GM18867 (cell line): ENCODE data around the gene KMT2B.
A peak's percentile ranks its signal among the peaks of the same experiment; 100 is the strongest.
"Not testable (repeated sequence)": the region's sequence is repeated elsewhere in the genome, so short reads cannot be mapped to it uniquely, and the experiment has no call there.

ENCODE experiments used
- ATAC-seq: cut with Tn5 transposase; IDR thresholded peaks from one replicate; pipeline ENCODE4 v1.9.1; 2021; ENCODE audit warnings: mild to moderate bottlenecking, moderate library complexity; ENCODE audit not compliant: unreplicated experiment

The KMT2B gene, protein sequence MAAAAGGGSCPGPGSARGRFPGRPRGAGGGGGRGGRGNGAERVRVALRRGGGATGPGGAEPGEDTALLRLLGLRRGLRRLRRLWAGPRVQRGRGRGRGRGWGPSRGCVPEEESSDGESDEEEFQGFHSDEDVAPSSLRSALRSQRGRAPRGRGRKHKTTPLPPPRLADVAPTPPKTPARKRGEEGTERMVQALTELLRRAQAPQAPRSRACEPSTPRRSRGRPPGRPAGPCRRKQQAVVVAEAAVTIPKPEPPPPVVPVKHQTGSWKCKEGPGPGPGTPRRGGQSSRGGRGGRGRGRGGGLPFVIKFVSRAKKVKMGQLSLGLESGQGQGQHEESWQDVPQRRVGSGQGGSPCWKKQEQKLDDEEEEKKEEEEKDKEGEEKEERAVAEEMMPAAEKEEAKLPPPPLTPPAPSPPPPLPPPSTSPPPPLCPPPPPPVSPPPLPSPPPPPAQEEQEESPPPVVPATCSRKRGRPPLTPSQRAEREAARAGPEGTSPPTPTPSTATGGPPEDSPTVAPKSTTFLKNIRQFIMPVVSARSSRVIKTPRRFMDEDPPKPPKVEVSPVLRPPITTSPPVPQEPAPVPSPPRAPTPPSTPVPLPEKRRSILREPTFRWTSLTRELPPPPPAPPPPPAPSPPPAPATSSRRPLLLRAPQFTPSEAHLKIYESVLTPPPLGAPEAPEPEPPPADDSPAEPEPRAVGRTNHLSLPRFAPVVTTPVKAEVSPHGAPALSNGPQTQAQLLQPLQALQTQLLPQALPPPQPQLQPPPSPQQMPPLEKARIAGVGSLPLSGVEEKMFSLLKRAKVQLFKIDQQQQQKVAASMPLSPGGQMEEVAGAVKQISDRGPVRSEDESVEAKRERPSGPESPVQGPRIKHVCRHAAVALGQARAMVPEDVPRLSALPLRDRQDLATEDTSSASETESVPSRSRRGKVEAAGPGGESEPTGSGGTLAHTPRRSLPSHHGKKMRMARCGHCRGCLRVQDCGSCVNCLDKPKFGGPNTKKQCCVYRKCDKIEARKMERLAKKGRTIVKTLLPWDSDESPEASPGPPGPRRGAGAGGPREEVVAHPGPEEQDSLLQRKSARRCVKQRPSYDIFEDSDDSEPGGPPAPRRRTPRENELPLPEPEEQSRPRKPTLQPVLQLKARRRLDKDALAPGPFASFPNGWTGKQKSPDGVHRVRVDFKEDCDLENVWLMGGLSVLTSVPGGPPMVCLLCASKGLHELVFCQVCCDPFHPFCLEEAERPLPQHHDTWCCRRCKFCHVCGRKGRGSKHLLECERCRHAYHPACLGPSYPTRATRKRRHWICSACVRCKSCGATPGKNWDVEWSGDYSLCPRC (N-terminal part only)

DNA sequence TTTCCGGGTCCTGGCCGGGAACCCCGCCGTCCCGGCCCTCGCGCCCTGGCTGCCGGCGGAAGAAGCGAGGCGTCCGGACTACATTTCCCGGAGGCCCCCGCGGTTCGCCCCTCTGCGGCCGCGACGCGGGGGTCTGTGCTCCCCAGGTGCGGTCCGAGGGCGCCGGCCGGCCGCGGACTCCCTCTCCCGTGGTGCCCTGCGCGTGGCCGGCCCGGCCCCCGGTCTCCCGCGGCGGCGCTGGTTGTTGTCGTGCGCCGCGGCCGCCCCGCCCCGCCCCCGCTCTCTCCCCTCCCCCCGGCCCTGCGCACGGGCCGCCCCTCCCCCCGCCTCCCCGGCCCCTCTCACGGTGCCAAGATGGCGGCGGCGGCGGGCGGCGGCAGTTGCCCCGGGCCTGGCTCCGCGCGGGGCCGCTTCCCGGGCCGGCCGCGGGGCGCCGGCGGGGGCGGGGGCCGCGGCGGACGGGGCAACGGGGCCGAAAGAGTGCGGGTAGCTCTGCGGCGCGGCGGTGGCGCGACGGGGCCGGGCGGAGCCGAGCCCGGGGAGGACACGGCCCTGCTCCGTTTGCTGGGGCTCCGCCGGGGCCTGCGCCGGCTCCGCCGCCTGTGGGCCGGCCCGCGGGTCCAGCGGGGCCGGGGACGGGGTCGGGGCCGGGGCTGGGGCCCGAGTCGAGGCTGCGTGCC is at the start of gene KMT2B:
Gene KMT2B, plus strand, starts transcription at position 339 of the 680 bp plus-strand sequence. Its CDS starts 16 bp downstream, at position 355.
- ATAC-seq = no peak

DNA sequence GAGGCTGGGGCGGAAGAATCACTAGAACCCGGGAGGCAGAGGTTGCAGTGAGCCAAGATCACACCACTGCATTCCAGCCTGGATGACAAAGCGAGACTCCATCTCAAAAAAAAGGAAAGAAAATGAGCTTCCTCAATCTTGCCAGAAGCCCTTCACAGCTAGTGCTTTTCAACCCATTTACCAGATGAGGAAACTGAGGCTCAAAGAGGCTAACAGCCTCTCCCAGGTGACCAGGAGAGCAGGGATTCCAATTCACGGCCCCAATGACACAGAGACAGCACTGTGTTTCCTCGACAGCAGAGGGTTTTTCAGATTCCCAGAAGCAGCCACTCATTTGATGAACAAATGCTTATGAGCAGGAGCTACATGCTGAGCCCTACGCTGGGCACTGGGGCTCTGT is 48.2 kb upstream of the KMT2B start:
- no peak for ATAC-seq

- no peak for ATAC-seq
These were observed 47.8 kb upstream of the KMT2B start for GRCh38 chr19:35669974-35670373.

DNA sequence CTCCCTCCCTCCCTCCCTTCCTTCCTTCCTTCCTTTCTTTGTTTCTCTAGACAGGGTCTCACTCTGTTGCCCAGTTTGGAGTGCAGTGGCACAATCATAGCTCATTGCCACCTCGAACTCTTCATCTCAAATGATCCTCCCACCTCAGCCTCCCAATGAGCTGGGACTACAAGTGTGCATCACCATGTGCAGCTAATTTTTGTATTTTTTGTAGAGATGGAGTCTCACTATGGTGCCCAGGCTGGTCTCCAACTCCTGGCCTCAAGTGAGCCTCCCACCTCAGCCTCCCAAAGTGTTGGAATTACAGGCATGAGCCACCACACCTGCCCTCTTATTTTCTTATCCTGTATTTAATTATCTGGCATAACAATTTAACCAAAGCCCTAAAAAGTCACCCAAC is 47.1 kb upstream of the KMT2B start:
- ATAC-seq = no peak

- ATAC-seq = no peak
These were observed 46.0 kb upstream of the KMT2B start for GRCh38 chr19:35671818-35672217.

- no peak for ATAC-seq
These were observed 44.5 kb upstream of the KMT2B start for GRCh38 chr19:35673121-35673804.

DNA sequence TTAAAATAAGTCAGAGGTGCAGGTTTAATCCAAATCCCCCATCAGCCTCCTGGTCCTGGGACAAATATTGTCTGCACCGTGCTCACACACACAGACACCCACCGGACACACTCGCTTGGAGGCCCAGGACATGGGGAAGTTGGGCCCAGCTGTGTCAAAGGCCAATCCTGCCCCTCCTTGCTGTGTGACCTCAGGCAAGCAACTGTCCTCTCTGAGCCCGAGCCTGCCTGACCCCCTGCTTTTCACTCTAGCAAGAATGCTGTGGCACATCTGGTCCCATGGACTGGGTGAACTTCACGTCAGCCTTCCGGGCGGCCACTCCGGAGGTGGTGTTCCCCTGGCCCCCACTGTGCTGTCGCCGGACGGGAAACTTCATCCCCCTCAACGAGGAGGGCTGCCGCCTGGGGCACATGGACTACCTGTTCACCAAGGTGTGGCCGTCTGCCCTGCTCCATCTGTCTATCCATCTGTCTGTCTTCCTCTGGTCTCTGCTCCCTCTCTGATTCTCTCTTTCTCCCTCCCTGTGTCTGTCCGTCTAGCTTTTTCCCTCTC is 42.1 kb upstream of the KMT2B start:
- ATAC-seq = no peak

GRCh38 chr19:35689836-35690235 is 28.0 kb upstream of the KMT2B start:
- no peak for ATAC-seq

- not testable (repeated sequence) for ATAC-seq
These were observed 26.7 kb upstream of the KMT2B start for GRCh38 chr19:35691106-35691505.

DNA sequence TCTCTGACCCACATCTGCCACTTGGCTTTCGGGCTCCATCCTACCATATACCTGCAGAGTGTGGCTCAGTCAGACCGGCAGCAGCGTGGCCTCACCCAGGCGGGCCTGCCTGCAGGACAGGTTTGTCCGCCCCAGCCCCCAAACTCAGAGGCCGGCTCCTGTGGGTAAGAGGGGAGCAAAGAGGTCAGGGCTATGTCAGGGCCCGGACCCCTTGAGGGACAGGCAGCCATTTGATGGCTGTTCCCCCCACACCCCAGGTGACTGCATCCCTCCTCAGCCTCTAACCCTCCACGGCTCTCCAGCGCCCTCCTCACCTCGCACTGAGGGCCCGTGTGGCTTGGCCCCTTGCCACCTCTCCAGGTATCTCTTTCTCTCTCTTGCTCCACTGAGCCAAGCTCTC is 25.8 kb upstream of the KMT2B start:
- no peak for ATAC-seq

- ATAC-seq = no peak
These were observed 24.4 kb upstream of the KMT2B start for GRCh38 chr19:35693422-35693821.

DNA sequence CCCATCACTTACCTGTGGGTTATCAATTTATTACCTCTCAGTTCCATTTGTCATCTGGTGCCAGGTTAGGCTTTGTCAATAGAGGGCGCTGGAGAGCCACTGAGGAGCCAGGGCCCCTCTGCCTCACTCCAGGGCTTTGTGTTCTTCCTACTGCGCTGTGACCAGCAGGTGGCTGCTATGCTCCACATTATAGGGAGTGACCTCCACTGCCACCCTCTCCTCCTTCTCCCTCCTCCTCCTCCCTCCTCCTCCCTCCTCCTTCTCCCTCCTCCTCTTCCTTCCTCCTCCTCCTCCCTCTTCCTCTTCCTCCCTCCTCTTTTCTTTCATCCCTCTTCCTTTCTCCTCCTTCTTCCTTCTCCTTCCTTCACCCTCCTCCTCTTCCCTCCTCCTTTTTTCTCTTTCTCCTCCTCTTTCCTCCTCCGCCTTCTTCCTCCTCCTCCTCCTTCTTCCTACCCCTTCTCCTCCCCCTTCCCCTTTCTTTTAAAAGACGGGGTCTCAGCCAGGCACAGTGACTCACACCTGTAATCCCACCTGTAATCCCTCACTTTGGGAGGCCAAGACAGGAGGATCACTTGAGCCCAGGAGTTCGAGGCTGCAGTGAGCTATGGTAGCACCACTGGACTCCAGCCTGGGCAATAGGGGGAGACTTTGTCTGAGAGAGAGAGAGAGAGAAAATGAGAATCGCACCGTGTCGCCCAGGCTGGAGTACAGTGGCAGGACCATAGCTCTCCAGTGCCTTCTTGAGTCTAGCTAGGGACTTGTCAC is 23.8 kb upstream of the KMT2B start:
- ATAC-seq = peak; percentile 69

- no peak for ATAC-seq
These were observed 21.8 kb upstream of the KMT2B start for GRCh38 chr19:35695895-35696422.

DNA sequence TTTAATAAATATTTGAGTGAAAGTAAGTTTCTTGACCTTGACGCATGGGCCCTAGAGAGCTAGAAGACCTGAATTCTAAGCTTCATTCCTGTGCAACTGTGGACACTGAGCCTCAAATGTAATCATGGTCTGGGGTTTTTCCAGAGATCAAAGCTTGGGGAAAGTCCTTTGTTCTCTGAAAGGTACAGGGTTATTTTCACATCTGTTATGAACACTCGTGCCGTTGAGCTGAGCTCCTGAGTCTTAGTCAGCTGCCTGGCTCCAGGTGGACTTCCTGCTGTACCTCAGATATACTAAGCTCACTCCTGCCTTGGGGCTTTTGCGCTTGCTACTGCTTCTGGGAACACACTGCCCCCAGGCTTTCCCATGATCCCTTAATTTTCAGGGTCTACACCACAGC is 21.0 kb upstream of the KMT2B start:
- ATAC-seq = no peak

- ATAC-seq = peak; percentile 96
These were observed 15.4 kb upstream of the KMT2B start for GRCh38 chr19:35702223-35703012.

DNA sequence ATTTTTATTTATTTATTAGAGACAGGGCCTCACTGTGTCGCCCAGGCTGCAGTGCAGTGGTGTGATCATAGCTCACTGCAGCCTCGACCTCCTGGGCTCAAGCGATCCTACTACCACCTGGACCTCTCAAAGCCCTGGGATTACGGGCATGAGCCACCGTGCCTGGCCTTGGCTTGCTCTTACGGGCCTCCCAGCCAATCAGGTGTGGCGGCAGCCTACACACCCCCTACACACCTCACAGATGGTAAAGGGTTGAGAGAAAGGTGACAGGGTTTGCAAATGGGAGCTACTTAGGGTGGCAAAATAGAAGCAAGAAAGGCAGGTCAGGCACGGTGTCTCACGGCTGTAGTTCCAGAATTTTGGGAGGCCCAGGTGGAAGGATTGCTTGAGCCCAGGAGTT is 14.5 kb upstream of the KMT2B start:
- no peak for ATAC-seq

DNA sequence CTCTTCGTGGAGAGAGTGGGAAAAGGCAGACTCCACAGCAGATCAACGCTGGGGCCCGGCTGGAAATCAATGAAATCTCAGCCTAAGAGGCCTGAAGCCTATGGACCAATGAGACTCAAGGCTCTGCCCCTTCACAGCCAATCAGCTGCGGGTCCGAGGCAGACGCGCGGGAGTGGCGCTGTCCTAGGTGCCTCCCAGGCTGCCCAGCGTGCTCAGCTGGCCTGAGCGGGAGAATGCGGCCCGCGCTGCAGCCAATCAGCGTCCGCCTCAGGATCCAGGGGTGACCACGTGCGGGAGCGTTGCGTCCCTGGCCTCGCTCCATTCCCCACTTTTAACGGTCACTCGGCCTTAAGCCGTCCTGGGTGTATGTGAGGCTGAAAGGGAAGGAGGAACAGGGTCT is 13.6 kb upstream of the KMT2B start, which contains the start of gene ZBTB32:
Gene ZBTB32, plus strand, starts transcription at position 341 of the 400 bp plus-strand sequence. CDS start 10,069 bp downstream, outside the sequence.
- ATAC-seq = no peak

DNA sequence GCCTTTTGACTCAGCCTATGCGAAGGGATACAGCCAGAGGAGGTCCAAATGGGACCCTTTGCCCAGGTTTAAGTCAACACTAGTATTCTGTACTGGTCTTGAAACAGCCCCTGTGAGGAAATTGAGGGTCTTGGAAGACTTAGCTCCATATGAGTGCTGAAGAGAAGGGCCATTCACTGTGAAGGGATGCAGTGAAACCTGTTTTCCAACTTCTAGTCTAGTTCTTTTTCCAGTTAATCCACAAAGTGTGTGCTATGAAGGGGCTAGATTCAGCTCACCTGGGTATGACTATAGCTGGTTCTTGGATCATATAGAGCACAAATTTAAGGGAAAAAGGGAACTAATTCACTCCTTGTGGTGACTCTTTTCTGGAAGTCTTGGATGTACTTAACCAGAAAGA is 9.4 kb upstream of the KMT2B start:
- no peak for ATAC-seq
